GM12878 (cell line): ENCODE data around the gene LIN7C. TPM values are rescaled to one million over a fixed set of nuclear protein-coding genes. Genes with fewer than 3 reads are reported as not detected.

Source experiments
- ATAC-seq: fragments of 200-7000 bp; cut with Tn5 transposase; 3 replicates; pipeline ENCODE4 v1.9.1; 2020; ENCODE audit warnings: mild to moderate bottlenecking, moderate library complexity
- BruUV-seq: library from RNA; stranded (reverse); fragments of 400-500 nt; replicated peaks from 2 replicates; lab custom pipeline; 2021; lab: Mats Ljungman, UMichigan
- CTCF ChIA-PET: fragments of 300-600 bp; sonication (Branson Sonifier 250); formaldehyde crosslinking; extraction: SDS; loops from one replicate; lab custom pipeline; 2021; ENCODE audit warnings: inconsistent platforms; lab: Yijun Ruan, JAX
- POLR2A ChIA-PET: fragments of 350-600 bp; formaldehyde crosslinking; extraction: SDS; loops from one replicate; lab custom pipeline; 2021; ENCODE audit warnings: inconsistent platforms; lab: Charles Lee
- RAD21 ChIA-PET: fragments of 300-600 bp; sonication (Branson Sonifier 250); formaldehyde crosslinking; loops from one replicate; lab custom pipeline; 2023; ENCODE audit warnings: antibody characterized with exemption; ENCODE audit not compliant: unreplicated experiment; lab: Charles Lee
- SMC1A ChIA-PET: fragments of 300-600 bp; sonication (Branson Sonifier 250); formaldehyde crosslinking; loops from one replicate; lab custom pipeline; 2023; ENCODE audit not compliant: unreplicated experiment, uncharacterized antibody; lab: Charles Lee
- DNase-seq: peaks from one replicate; pipeline ENCODE4 v3.0.0-alpha.2; 2011; ENCODE audit warnings: low read depth, low spot score
- FAIRE-seq: peaks from 3 replicates; lab custom pipeline; 2011; peaks lifted over from hg19 to GRCh38; lab: Jason Lieb, UNC
- H2AFZ ChIP-seq: 2 replicates; pipeline ENCODE4 v1.6.0; 2011; ENCODE audit warnings: low read depth, low read length, control low read depth; ENCODE audit not compliant: control insufficient read depth
- H3K27ac ChIP-seq: 2 replicates; pipeline ENCODE4 v1.5.1; 2011; ENCODE audit warnings: control low read depth; ENCODE audit not compliant: control insufficient read depth, insufficient read depth
- H3K27me3 ChIP-seq, 2 experiments: replicated peaks in 1 of 2; 2 replicates each; pipeline versions ENCODE4 v1.6.0 to v1.6.1; 2011; ENCODE audit warnings: low read length in 1 of 2; ENCODE audit not compliant: control insufficient read depth in 2 of 2, insufficient read depth in 2 of 2
- H3K36me3 ChIP-seq, 2 experiments: 2 replicates each; pipeline ENCODE4 v1.5.1; 2011; ENCODE audit warnings: low read length in 1 of 2; ENCODE audit not compliant: control insufficient read depth in 2 of 2, insufficient read depth in 2 of 2
- H3K4me1 ChIP-seq: 2 replicates; pipeline ENCODE4 v1.6.1; 2011; ENCODE audit warnings: mild to moderate bottlenecking, low read length, moderate library complexity, mixed read lengths; ENCODE audit not compliant: control insufficient read depth, insufficient read depth
- H3K4me2 ChIP-seq: 2 replicates; pipeline ENCODE4 v1.6.0; 2011; ENCODE audit warnings: control low read depth; ENCODE audit not compliant: control insufficient read depth, insufficient read depth
- H3K4me3 ChIP-seq: fragments of 200-600 bp; sonication (generic); 2 replicates; pipeline ENCODE4 v1.5.1; 2016
- H3K79me2 ChIP-seq: 2 replicates; pipeline ENCODE4 v1.6.0; 2011; ENCODE audit warnings: low read length; ENCODE audit not compliant: control insufficient read depth, insufficient read depth
- H3K9ac ChIP-seq: 2 replicates; pipeline ENCODE4 v1.8.0; 2011; ENCODE audit warnings: low read length, control low read depth, mixed read lengths; ENCODE audit not compliant: control insufficient read depth, insufficient read depth
- H3K9me3 ChIP-seq: replicated peaks from 3 replicates; pipeline ENCODE4 v1.5.1; 2011; ENCODE audit warnings: mild to moderate bottlenecking, low read length; ENCODE audit not compliant: control insufficient read depth, insufficient read depth
- H4K20me1 ChIP-seq: 2 replicates; pipeline ENCODE4 v1.6.0; 2011; ENCODE audit not compliant: control insufficient read depth, insufficient read depth
- CREB1 ChIP-seq: IDR thresholded peaks from 2 replicates; pipeline ENCODE4 v1.6.1; 2012; ENCODE audit warnings: low read depth, mild to moderate bottlenecking, inconsistent platforms
- EZH2 ChIP-seq: IDR thresholded peaks from 2 replicates; pipeline ENCODE4 v1.6.1; 2012; ENCODE audit warnings: low read depth, mild to moderate bottlenecking, control low read depth, inconsistent platforms, low read length, borderline replicate concordance; ENCODE audit not compliant: control insufficient read depth
- HCFC1 ChIP-seq: fragments of 150-350 bp; IDR thresholded peaks from 2 replicates; pipeline ENCODE4 v1.6.1; 2014; ENCODE audit warnings: low read length
- MLLT1 ChIP-seq: fragments of 450-650 bp; IDR thresholded peaks from 2 replicates; pipeline ENCODE4 v1.6.1; 2016; ENCODE audit warnings: mild to moderate bottlenecking
- NBN ChIP-seq: fragments of 450-650 bp; IDR thresholded peaks from 2 replicates; pipeline ENCODE4 v1.6.1; 2016
- NFXL1 ChIP-seq: fragments of 450-650 bp; IDR thresholded peaks from 2 replicates; pipeline ENCODE4 v1.6.1; 2017; ENCODE audit warnings: antibody characterized with exemption, mild to moderate bottlenecking, borderline replicate concordance
- NFYA ChIP-seq: IDR thresholded peaks from 2 replicates; pipeline ENCODE4 v1.6.1; 2011; ENCODE audit warnings: low read depth, mild to moderate bottlenecking, low read length, improper control_type of control experiment, borderline replicate concordance
- NKRF ChIP-seq: fragments of 450-650 bp; conservative IDR thresholded peaks from 2 replicates; pipeline ENCODE4 v1.6.1; 2017; ENCODE audit warnings: mild to moderate bottlenecking, moderate library complexity
- NR2F1 ChIP-seq: fragments of 450-650 bp; conservative IDR thresholded peaks from 2 replicates; pipeline ENCODE4 v1.6.1; 2017; ENCODE audit warnings: mild to moderate bottlenecking
- NRF1 ChIP-seq: conservative IDR thresholded peaks from 2 replicates; pipeline ENCODE4 v1.6.1; 2011; ENCODE audit warnings: mild to moderate bottlenecking, low read depth, low read length, improper control_type of control experiment
- PRDM15 ChIP-seq: fragments of 450-650 bp; formaldehyde crosslinking; IDR thresholded peaks from 2 replicates; pipeline ENCODE4 v1.4.0; 2020; ENCODE audit warnings: mild to moderate bottlenecking, moderate library complexity
- SMC3 ChIP-seq: IDR thresholded peaks from 2 replicates; pipeline ENCODE4 v1.6.1; 2011; ENCODE audit warnings: low read length, improper control_type of control experiment, borderline replicate concordance
- SREBF1 ChIP-seq: IDR thresholded peaks from 2 replicates; pipeline ENCODE4 v1.6.1; 2012; ENCODE audit warnings: mild to moderate bottlenecking, low read length
- TAF1 ChIP-seq: IDR thresholded peaks from 2 replicates; pipeline ENCODE4 v1.6.1; 2011; ENCODE audit warnings: mild to moderate bottlenecking, low read depth, low read length, borderline replicate concordance
- TCF7 ChIP-seq: IDR thresholded peaks from 2 replicates; pipeline ENCODE4 v1.6.1; 2014; ENCODE audit warnings: antibody characterized with exemption, borderline replicate concordance
- YY1 ChIP-seq: IDR thresholded peaks from 2 replicates; pipeline ENCODE4 v1.6.1; 2011; ENCODE audit warnings: low read depth, mild to moderate bottlenecking, low read length
- ZNF384 ChIP-seq: IDR thresholded peaks from 2 replicates; pipeline ENCODE4 v1.6.1; 2012; ENCODE audit warnings: low read depth, mild to moderate bottlenecking, low read length, improper control_type of control experiment, borderline replicate concordance
- ZZZ3 ChIP-seq: IDR thresholded peaks from 2 replicates; pipeline ENCODE4 v1.6.1; 2011; ENCODE audit warnings: low read depth; ENCODE audit not compliant: control insufficient read depth, insufficient read length
- WGBS: methylation state at CpG from one replicate; pipeline ENCODE4 v1.1.6; 2016; ENCODE audit warnings: low lambda C conversion rate; ENCODE audit not compliant: insufficient replicate concordance, insufficient coverage; ENCODE audit errors: missing lambda C conversion rate; 5-methylcytosine and 5-hydroxymethylcytosine counted together
- in situ Hi-C: fragments of 300-500 bp; cut with MboI; formaldehyde crosslinking; loops from 9 replicates; pipeline ENCODE4 v1.14.3; 2018; ENCODE audit warnings: mixed read lengths
- intact Hi-C: fragments of 100-400 bp; cut with micrococcal nuclease; formaldehyde crosslinking; loops from one replicate; pipeline ENCODE4 v1.14.2; 2022; ENCODE audit not compliant: unreplicated experiment
- polyA plus RNA-seq, 11 experiments: library from polyadenylated mRNA; depleted of rRNA in 4 of 11; unstranded in 6 of 11; stranded (reverse) in 5 of 11; fragments of >200 nt; fragmentation: Nextera tagmentation in 4 of 11; fragmentation: Illumina TruSeq in 1 of 11; extraction: Ambion mirVana in 4 of 11; extraction: Trizol in 1 of 11; gene quantifications; 1 replicate in 1 of 11; 2 replicates in 10 of 11; pipeline versions ENCODE4 v1.2.1 to v1.2.3, GENCODE V29; 2011 to 2016; ENCODE audit warnings: inconsistent platforms in 2 of 11, missing spikeins in 2 of 11, low read depth in 1 of 11
- total RNA-seq, 4 experiments: library from RNA; depleted of rRNA in 3 of 4; stranded (reverse); fragments of >200 nt in 3 of 4; fragmentation: Illumina TruSeq in 1 of 4; extraction: Trizol in 1 of 4; gene quantifications; 2 replicates each; pipeline versions ENCODE4 v1.2.1 to v1.2.3, GENCODE V29; 2013 to 2021

The LIN7C gene
- total and polyA plus RNA-seq, 10 of the 15 experiments (the other 5 are each of a cell fraction or from before 2014, with no cell fraction given) = 6.0 to 23.7 (median 15.1) TPM

GRCh38 chr11:27464909-27465308 is 41.7 kb downstream of the LIN7C start (continued):
- TF ChIP-seq NBN (no peak), MLLT1 (no peak), EZH2 (no peak)

- ChIA-PET SMC1A (interaction anchor here (0.7 kb wide), 1 partner anchor 283 kb away, joined by 3 read pairs; no protein-coding TSS in a partner anchor), POLR2A (interaction anchor here (0.6 kb wide), 1 partner anchor 12 kb away, joined by 4 read pairs; no protein-coding TSS in a partner anchor), CTCF (interaction anchor here (0.8 to 2.5 kb wide), 4 partner anchors 22 to 280 kb away, joined by 3 to 6 read pairs (median 4); no protein-coding TSS in a partner anchor), RAD21 (no interaction called here)
- no TSS peak for BruUV-seq
- Histone ChIP-seq H3K27ac (no peak overlapping the region), H2AFZ (no peak overlapping the region), H3K4me2 (no peak overlapping the region), H4K20me1 (no peaks in the 10 kb centered on the region), H3K27me3 (no peaks in the 10 kb centered on the region), H3K4me1 (no peaks in the 10 kb centered on the region), H3K9ac (no peak overlapping the region), H3K9me3 (no peaks in the 10 kb centered on the region), H3K4me3 (no peak overlapping the region), H3K36me3 (no peaks in the 10 kb centered on the region), H3K79me2 (no peaks in the 10 kb centered on the region)
- no peak for ATAC-seq
- intact Hi-C loops = no loop called here
- no peak for FAIRE-seq
- DNase-seq = no peak
- in situ Hi-C loops = no loop called here
- WGBS = 50% methylated on average over 2 of the region's 2 CpGs
- no peak for TF ChIP-seq ZNF384
- TF ChIP-seq SREBF1 = no peak
- no peak for TF ChIP-seq PRDM15 (CRISPR knock-in tag)
- TF ChIP-seq NR2F1 = no peak
- no peak for TF ChIP-seq NFXL1
- TF ChIP-seq SMC3 = no peak
- no peak for TF ChIP-seq TCF7
- TF ChIP-seq NFYA = no peak
- TF ChIP-seq TAF1 = no peak
- no peak for TF ChIP-seq NKRF
- TF ChIP-seq HCFC1 = no peak
- no peak for TF ChIP-seq NRF1
- no peak for TF ChIP-seq YY1
- TF ChIP-seq ZZZ3 = no peak
- TF ChIP-seq CREB1 = no peak
Measured at GRCh38 chr11:27464289-27464696, 42.3 kb downstream of the LIN7C start.
